ENCODE data around the gene ZNF776.
"Not testable (repeated sequence)": the region's sequence is repeated elsewhere in the genome, so short reads cannot be mapped to it uniquely, and the experiment has no call there.

The ZNF776 gene

GRCh38 chr19:57779220-57779845 is 32.7 kb downstream of the ZNF776 start:
- DNase-seq = no peak

- no peak for DNase-seq
Measured at GRCh38 chr19:57786286-57786685, 39.7 kb downstream of the ZNF776 start.

GRCh38 chr19:57786906-57787305 is 40.3 kb downstream of the ZNF776 start:
- DNase-seq = no peak

GRCh38 chr19:57788114-57788692 is 41.6 kb downstream of the ZNF776 start:
- no peak for DNase-seq

- no peak for DNase-seq
Measured at GRCh38 chr19:57789288-57789687, 42.7 kb downstream of the ZNF776 start.

- DNase-seq = not testable (repeated sequence)
Measured at GRCh38 chr19:57796580-57796979, 50.0 kb downstream of the ZNF776 start.

GRCh38 chr19:57800696-57801095 is 54.1 kb downstream of the ZNF776 start:
- no peak for DNase-seq

GRCh38 chr19:57802269-57802668 is 55.7 kb downstream of the ZNF776 start:
- DNase-seq = no peak

- peak; percentile 20 for DNase-seq
Measured at GRCh38 chr19:57803265-57803593, 56.6 kb downstream of the ZNF776 start.

GRCh38 chr19:57803594-57804325 is 57.1 kb downstream of the ZNF776 start:
- DNase-seq = peak; percentile 76

GRCh38 chr19:57807541-57807940 is 60.9 kb downstream of the ZNF776 start:
- DNase-seq = no peak
